HFF-Myc (cell line): ENCODE measurements around the gene ARL15.

Experiments used
- DNase-seq: peaks from one replicate; pipeline ENCODE4 v3.0.0-alpha.2; 2011; ENCODE audit warnings: low read depth; ENCODE audit errors: extremely low read depth
- H3K4me3 ChIP-seq: replicated peaks from 2 replicates; pipeline ENCODE4 v1.5.1; 2011; ENCODE audit warnings: low read depth, mild to moderate bottlenecking, control low read depth, low read length
- TF ChIP-seq, protein P1 (sequence below): IDR thresholded peaks from 2 replicates; pipeline ENCODE4 v1.5.1; 2012; ENCODE audit warnings: mild to moderate bottlenecking, low read depth, low read length, control low read depth; ENCODE audit errors: missing control alignments

The ARL15 gene

DNA sequence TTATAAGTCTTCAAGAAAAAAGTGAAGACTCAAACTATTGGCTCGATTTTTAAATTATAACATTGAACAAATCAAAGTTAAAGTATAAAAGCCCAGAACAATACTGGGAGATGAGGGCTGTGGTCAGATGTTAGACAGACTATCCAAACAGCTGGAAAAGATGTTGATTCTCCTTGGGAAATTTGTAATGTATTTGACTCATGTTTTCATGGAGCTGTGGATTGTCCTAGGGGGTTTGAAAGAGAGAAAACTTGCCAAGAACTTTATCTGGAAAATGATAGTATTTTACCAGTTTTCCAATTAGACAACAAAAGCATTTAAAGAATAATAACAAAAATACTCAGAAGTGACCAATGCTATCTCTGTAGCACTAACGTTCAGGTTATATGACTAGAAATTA is 339.2 kb downstream of the ARL15 start:
- TF ChIP-seq, protein P1, sequence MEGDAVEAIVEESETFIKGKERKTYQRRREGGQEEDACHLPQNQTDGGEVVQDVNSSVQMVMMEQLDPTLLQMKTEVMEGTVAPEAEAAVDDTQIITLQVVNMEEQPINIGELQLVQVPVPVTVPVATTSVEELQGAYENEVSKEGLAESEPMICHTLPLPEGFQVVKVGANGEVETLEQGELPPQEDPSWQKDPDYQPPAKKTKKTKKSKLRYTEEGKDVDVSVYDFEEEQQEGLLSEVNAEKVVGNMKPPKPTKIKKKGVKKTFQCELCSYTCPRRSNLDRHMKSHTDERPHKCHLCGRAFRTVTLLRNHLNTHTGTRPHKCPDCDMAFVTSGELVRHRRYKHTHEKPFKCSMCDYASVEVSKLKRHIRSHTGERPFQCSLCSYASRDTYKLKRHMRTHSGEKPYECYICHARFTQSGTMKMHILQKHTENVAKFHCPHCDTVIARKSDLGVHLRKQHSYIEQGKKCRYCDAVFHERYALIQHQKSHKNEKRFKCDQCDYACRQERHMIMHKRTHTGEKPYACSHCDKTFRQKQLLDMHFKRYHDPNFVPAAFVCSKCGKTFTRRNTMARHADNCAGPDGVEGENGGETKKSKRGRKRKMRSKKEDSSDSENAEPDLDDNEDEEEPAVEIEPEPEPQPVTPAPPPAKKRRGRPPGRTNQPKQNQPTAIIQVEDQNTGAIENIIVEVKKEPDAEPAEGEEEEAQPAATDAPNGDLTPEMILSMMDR: no peak
- H3K4me3 ChIP-seq: no peak overlapping the region
- DNase-seq: no peak

DNA sequence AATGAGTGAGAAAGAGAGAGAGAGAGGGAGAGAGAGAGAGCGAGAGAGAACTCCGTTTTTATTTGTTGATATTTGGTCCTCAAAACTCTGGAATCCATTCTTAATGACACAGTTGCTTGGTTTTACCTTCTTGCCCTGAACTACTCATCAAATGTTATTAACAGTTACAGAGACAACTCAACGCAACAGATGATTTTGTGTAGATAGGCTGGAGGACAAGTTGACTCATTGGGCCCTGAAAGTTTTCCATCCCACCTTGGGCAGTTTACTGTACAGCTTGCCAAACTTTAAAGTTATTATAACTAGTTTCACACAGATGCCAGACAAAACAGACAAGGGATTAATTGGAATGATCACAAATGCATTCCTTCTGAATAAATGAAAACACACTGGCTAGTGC is 339.9 kb downstream of the ARL15 start:
- DNase-seq: no peak
- no peak overlapping the region for H3K4me3 ChIP-seq
- TF ChIP-seq, protein P1: no peak

DNA sequence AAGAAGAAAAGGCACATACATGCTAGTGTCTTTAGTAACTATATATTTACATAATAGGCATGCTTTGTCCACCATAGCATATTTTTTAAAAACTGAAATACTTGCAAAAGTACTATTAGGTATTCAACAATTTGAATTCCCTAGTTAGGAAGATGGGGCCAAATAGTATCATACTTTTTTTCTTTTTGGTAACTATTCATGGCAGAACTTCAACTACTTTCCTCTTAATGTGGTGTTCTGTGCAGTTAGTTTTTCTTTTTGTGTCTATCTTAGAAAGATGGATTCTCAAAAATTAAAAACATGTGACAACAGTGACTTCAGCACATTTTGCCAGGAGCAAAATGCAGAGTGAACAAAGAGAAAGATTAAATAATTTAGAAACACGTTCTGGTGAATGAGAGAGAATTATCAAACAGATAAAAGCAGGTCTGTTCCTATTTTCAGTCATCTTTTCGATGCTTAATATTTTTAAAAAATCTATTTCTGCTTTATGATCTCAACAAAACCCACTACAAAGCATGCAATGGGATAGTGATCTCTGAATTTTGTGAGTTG is 341.1 kb downstream of the ARL15 start:
- no peak overlapping the region for H3K4me3 ChIP-seq
- DNase-seq: no peak
- TF ChIP-seq, protein P1: no peak

DNA sequence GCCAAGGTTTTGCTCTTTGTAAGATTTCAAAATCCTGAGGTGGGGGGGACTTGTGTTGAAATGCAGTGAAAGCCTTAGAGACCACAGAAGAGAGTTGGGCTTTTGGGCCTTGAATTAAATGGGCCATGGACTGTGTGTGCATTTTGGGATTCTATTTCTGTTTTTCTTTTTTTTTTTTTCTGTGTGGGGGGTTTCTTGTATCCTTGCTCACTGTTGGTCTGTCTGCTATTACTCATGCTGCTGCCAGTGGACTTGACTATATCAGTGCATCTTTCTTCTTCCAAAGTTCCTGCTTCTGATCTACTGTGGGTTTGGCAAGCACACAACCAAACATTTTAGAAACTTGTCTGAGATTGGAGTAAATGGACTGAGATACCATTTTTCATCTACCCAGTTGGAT is 344.9 kb downstream of the ARL15 start:
- H3K4me3 ChIP-seq: no peak overlapping the region
- TF ChIP-seq, protein P1: no peak
- no peak for DNase-seq

DNA sequence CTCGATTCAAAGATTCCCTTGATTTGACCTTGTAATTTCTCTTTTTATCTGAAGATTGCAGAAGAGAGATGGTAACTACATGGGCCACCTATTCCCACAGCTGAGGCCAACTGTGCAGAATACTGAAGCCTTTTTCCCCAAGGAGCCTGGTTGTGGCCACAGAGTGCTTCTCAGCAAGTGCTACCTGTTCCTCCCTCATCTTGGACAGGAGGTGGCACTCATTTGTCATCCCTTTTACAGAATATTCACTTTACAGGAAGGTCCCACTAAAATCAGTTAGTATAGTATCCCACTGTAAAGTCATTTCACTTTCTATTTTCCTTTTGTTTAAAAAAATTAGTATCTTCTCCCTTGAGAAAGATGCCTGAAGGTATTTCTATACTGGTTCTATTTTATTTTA is 346.4 kb downstream of the ARL15 start:
- H3K4me3 ChIP-seq: no peak overlapping the region
- TF ChIP-seq, protein P1: no peak
- DNase-seq: no peak

DNA sequence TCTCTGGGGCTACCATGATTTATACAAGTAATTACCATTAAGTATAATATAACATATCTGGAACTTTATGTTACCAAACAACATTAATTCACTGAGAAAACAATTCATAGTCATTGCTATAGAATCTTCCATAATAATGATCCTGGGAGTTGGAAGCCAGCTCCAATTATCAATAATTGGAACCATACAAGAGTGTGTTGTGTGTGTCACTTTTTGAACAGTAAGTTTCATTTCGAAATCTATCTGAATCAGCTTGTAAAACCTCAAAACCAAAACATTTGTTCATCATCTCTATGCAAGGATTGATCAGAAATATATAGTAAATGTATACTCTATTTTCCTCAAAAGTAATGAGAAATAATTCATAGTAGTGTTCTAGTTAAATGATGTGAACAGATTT is 348.1 kb downstream of the ARL15 start:
- DNase-seq: no peak
- TF ChIP-seq, protein P1: no peak
- H3K4me3 ChIP-seq: no peak overlapping the region

DNA sequence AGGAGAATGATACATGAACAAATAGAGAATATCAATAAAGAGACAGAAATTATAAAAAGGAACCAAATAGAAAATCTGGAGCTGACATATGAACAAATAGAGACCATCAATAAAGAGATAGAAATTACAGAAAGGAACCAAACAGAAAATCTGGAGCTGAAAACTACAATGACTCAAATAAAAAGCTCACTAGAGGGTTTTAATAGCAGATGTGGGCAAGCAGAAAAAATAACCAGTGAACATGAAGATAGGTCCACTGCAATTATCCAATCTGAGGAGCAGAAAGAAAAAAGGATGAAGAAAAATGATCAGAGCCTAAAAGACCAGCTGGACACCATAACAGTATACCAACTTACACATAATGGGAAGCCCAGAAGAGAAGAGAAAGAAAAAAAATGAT is 353.7 kb downstream of the ARL15 start:
- H3K4me3 ChIP-seq: no peak overlapping the region
- TF ChIP-seq, protein P1: no peak
- no peak for DNase-seq
